Caco-2 (cell line): ENCODE results near the gene CEP170. TPM values are rescaled to one million over a fixed set of nuclear protein-coding genes. Genes with fewer than 3 reads are reported as not detected.

Experiments
- BruUV-seq: library from RNA; stranded (reverse); fragments of 400-500 nt; replicated peaks from 2 replicates; lab custom pipeline; 2021; lab: Mats Ljungman, UMichigan
- CTCF ChIA-PET: fragments of 300-600 bp; sonication (Branson Sonifier 250); formaldehyde crosslinking; loops from one replicate; lab custom pipeline; 2022; ENCODE audit warnings: antibody characterized with exemption; lab: Charles Lee
- POLR2A ChIA-PET: fragments of 300-600 bp; sonication (Branson Sonifier 250); formaldehyde crosslinking; loops from one replicate; lab custom pipeline; 2022; ENCODE audit warnings: antibody characterized with exemption; lab: Charles Lee
- DNase-seq, 2 experiments: peaks; one replicate each; pipeline versions ENCODE4 v3.0.0 to v3.0.0-alpha.2; 2020 to 2022
- H3K27me3 ChIP-seq: replicated peaks from 2 replicates; pipeline ENCODE4 v1.6.0; 2011; ENCODE audit warnings: low read length; ENCODE audit not compliant: control insufficient read depth, insufficient read depth
- H3K36me3 ChIP-seq: 2 replicates; pipeline ENCODE4 v1.5.1; 2011; ENCODE audit warnings: low read length; ENCODE audit not compliant: control insufficient read depth, insufficient read depth
- H3K4me1 ChIP-seq: fragments of 250-450 bp; sonication (Bioruptor Pico); 2 replicates; pipeline ENCODE4 v1.5.1; 2020; ENCODE audit warnings: mild to moderate bottlenecking
- H3K4me3 ChIP-seq: 2 replicates; pipeline ENCODE4 v1.5.1; 2011; ENCODE audit warnings: low read depth, mild to moderate bottlenecking, control low read depth, low read length
- H3K9me3 ChIP-seq: fragments of 250-450 bp; sonication (Bioruptor Pico); 2 replicates; pipeline ENCODE4 v1.5.1; 2020; ENCODE audit warnings: mild to moderate bottlenecking, moderate library complexity
- H3K27ac Mint-ChIP-seq: one replicate; pipeline ENCODE4 v1.8.0; 2022; ENCODE audit warnings: mixed read lengths; ENCODE audit not compliant: unreplicated experiment
- H3K27me3 Mint-ChIP-seq: one replicate; pipeline ENCODE4 v1.8.0; 2022; ENCODE audit warnings: mixed read lengths; ENCODE audit not compliant: insufficient read depth, unreplicated experiment
- H3K36me3 Mint-ChIP-seq: one replicate; pipeline ENCODE4 v1.8.0; 2022; ENCODE audit warnings: mild to moderate bottlenecking, mixed read lengths; ENCODE audit not compliant: insufficient read depth, unreplicated experiment
- H3K4me1 Mint-ChIP-seq: one replicate; pipeline ENCODE4 v1.8.0; 2022; ENCODE audit warnings: low read depth, mixed read lengths; ENCODE audit not compliant: unreplicated experiment
- H3K4me3 Mint-ChIP-seq: one replicate; pipeline ENCODE4 v1.8.0; 2022; ENCODE audit warnings: mild to moderate bottlenecking, moderate library complexity, mixed read lengths; ENCODE audit not compliant: unreplicated experiment
- H3K9me3 Mint-ChIP-seq: one replicate; pipeline ENCODE4 v1.8.0; 2022; ENCODE audit warnings: mixed read lengths; ENCODE audit not compliant: unreplicated experiment
- intact Hi-C: fragments of 100-400 bp; cut with micrococcal nuclease; formaldehyde crosslinking; loops from one replicate; pipeline ENCODE4 v1.10.0; 2022; ENCODE audit not compliant: unreplicated experiment
- total RNA-seq: library from RNA; stranded (reverse); gene quantifications from 2 replicates; pipeline ENCODE4 v1.2.3, GENCODE V29; 2022
- TF ChIP-seq, protein P1 (sequence below), 2 experiments: fragments of 200-600 bp in 1 of 2; IDR thresholded peaks; 1 replicate in 1 of 2; 2 replicates in 1 of 2; pipeline versions ENCODE4 v1.5.1 to v1.8.0; 2011 to 2022; ENCODE audit warnings: antibody characterized with exemption in 1 of 2, control low read depth in 1 of 2, inconsistent platforms in 1 of 2, low read depth in 1 of 2, low read length in 1 of 2, mild to moderate bottlenecking in 1 of 2, moderate library complexity in 1 of 2; ENCODE audit not compliant: insufficient read depth in 1 of 2, severe bottlenecking in 1 of 2, unreplicated experiment in 1 of 2

CEP170 gene
- total RNA-seq, 1 experiment from 2014 or later, result 22.4 TPM

DNA sequence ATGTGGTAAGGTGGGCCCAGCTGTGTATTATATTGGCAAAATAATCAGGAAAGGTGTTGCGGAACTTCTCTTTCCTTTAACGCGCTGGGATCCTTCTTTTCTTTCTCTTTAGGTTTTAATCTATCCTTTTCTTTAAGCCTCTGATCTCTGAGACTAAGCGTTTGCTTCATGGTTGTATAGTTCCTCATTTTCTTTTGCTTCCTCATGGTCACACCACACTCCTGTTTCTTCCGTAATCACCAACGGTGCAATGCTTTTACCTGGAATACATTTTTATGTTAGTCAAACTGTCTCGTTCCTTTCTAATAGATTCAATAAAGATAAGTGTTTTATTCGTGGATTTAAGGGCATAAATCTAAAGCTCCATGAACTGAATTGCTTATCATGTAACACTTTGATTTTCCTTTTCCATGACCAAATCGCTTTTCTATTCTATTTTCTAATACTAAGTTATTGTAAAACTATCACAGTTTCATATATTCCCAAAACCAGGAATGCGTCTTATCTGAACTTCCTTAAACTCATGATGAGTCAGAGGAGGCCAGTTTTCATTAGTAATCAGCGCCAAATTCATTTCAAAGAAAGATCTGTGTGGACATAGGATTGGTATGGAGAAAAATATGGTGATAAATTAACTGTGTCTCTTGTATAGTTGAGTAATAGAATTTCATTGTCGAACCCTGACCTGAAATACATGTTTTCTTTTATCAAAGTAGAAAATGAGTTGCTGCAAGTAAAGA lies 13.0 kb upstream of the CEP170 start:
- ChIA-PET POLR2A (no interaction called here), CTCF (no interaction called here)
- no TSS peak for BruUV-seq
- H3K36me3 ChIP-seq, result no peaks in the 10 kb centered on the region
- peaks cover 66% of the 10 kb centered on the region for H3K4me1 ChIP-seq
- DNase-seq, result no peak
- H3K27me3 ChIP-seq, result no peaks in the 10 kb centered on the region
- no peaks in the 10 kb centered on the region for H3K9me3 Mint-ChIP-seq
- TF ChIP-seq, protein P1, sequence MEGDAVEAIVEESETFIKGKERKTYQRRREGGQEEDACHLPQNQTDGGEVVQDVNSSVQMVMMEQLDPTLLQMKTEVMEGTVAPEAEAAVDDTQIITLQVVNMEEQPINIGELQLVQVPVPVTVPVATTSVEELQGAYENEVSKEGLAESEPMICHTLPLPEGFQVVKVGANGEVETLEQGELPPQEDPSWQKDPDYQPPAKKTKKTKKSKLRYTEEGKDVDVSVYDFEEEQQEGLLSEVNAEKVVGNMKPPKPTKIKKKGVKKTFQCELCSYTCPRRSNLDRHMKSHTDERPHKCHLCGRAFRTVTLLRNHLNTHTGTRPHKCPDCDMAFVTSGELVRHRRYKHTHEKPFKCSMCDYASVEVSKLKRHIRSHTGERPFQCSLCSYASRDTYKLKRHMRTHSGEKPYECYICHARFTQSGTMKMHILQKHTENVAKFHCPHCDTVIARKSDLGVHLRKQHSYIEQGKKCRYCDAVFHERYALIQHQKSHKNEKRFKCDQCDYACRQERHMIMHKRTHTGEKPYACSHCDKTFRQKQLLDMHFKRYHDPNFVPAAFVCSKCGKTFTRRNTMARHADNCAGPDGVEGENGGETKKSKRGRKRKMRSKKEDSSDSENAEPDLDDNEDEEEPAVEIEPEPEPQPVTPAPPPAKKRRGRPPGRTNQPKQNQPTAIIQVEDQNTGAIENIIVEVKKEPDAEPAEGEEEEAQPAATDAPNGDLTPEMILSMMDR (IDR thresholded peaks at IDR 0.05; ENCODE audit: insufficient read depth in 1 of 2, low read depth in 1 of 2, low read length in 1 of 2, severe bottlenecking in 1 of 2, unreplicated experiment in 1 of 2), result no peak
- H3K4me1 Mint-ChIP-seq, result peaks cover 43% of the 10 kb centered on the region
- peak overlapping the region; percentile 34 for H3K4me3 Mint-ChIP-seq
- H3K27me3 Mint-ChIP-seq, result no peaks in the 10 kb centered on the region
- H3K36me3 Mint-ChIP-seq, result peaks cover 16% of the 10 kb centered on the region
- intact Hi-C loops, result no loop called here
- peak overlapping the region; percentile 88 for H3K27ac Mint-ChIP-seq
- no peak overlapping the region for H3K4me3 ChIP-seq
- H3K9me3 ChIP-seq, result no peaks in the 10 kb centered on the region

DNA sequence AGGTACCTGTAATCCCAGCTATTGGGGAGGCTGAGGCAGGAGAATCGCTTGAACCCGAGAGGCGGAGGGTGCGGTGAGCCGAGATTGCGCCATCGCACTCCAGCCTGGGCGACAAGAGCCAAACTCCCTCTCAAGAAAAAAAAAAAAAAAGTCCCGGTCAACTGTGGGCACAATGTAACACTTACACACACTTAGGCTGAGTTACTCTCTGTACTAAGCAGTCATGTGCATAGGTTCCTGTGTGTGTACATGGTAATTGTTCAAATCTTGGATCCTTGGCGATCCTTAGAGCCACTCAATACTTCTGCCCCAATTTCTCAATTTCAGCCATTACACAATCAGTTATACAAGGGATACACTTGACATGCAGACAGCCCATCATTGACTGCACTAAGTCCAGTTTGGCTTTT lies 12.4 kb upstream of the CEP170 start:
- Histone ChIP-seq H3K9me3 (no peaks in the 10 kb centered on the region), H3K4me1 (peaks cover 64% of the 10 kb centered on the region), H3K27me3 (no peaks in the 10 kb centered on the region), H3K4me3 (no peak overlapping the region), H3K36me3 (no peaks in the 10 kb centered on the region)
- Mint-ChIP-seq H3K9me3 (no peaks in the 10 kb centered on the region), H3K27ac (peak overlapping the region; percentile 88), H3K4me3 (no peak overlapping the region), H3K4me1 (peaks cover 43% of the 10 kb centered on the region), H3K27me3 (no peaks in the 10 kb centered on the region), H3K36me3 (peaks cover 16% of the 10 kb centered on the region)
- DNase-seq, result no peak
- POLR2A ChIA-PET, result no interaction called here
- TF ChIP-seq, protein P1 (IDR thresholded peaks at IDR 0.05; ENCODE audit: insufficient read depth in 1 of 2, low read depth in 1 of 2, low read length in 1 of 2, severe bottlenecking in 1 of 2, unreplicated experiment in 1 of 2), result no peak
- CTCF ChIA-PET, result interaction anchor here (0.7 kb wide), 1 partner anchor 10 kb away, joined by 7 read pairs; no protein-coding TSS in a partner anchor
- BruUV-seq, result no TSS peak
- intact Hi-C loops, result no loop called here

DNA sequence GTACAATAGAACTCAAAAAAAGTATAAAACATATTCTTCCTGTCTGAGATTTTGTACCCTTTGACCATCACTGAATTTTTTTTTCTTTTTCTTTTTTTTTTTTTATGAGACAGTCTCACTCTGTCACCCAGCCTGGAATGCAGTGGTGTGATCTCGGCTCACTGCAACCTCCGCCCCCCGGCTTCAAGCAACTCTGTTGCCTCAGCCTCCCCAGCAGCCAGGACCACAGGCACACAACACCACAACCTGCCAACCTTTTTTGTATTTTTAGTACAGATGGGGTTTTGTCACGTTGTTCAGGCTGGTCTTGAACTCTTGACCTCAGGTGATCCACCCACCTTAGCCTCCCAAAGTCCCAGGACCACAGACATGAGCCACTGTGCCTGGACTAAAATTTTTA lies 11.2 kb upstream of the CEP170 start:
- Mint-ChIP-seq H3K4me3 (no peak overlapping the region), H3K27me3 (no peaks in the 10 kb centered on the region), H3K4me1 (peaks cover 43% of the 10 kb centered on the region), H3K36me3 (peaks cover 16% of the 10 kb centered on the region), H3K27ac (no peak overlapping the region), H3K9me3 (no peaks in the 10 kb centered on the region)
- H3K4me3 ChIP-seq, result no peak overlapping the region
- ChIA-PET CTCF (no interaction called here), POLR2A (interaction anchor here (0.6 kb wide), 1 partner anchor 10 kb away, joined by 3 read pairs; the partner anchor contains the start of gene SDCCAG8)
- DNase-seq, result no peak
- no peaks in the 10 kb centered on the region for H3K36me3 ChIP-seq
- TF ChIP-seq, protein P1 (IDR thresholded peaks at IDR 0.05; ENCODE audit: insufficient read depth in 1 of 2, low read depth in 1 of 2, low read length in 1 of 2, severe bottlenecking in 1 of 2, unreplicated experiment in 1 of 2), result no peak
- no TSS peak for BruUV-seq
- no peaks in the 10 kb centered on the region for H3K27me3 ChIP-seq
- H3K4me1 ChIP-seq, result peaks cover 53% of the 10 kb centered on the region
- H3K9me3 ChIP-seq, result no peaks in the 10 kb centered on the region
- intact Hi-C loops, result no loop called here
